Activated effector memory CD4-positive, alpha-beta T cell treated with anti-CD3 and anti-CD28 coated beads, Interleukin-2, amount 50 U/mL, for 16 hours (primary cell): ENCODE results near the gene GRM1.
"Not testable (repeated sequence)": the region's sequence is repeated elsewhere in the genome, so short reads cannot be mapped to it uniquely, and the experiment has no call there.

Source experiments
- DNase-seq: peaks from one replicate; pipeline ENCODE4 v3.0.0-alpha.2; 2020

The GRM1 gene

GRCh38 chr6:146200176-146200575 is 171.3 kb downstream of the GRM1 start:
- DNase-seq: no peak

GRCh38 chr6:146202570-146202969 is 173.7 kb downstream of the GRM1 start:
- DNase-seq: no peak

DNA sequence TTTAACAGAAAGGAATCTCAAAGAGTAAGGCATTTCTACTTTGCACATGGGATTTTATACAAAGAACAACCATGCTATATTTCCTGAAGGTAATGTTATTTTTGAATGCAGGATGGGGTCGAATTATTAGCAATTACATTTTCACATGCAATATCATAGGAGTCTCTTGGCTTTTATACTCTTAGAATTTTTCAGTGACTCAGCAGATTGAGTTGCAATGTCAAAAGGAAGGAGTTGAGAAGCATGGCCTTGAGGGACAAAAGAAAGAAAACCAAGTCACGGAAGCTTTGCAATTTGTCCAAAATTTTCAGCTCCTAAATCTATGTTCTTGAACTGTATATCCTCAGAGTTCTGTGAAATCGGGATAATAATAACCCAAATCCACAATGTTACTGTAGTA is 181.1 kb downstream of the GRM1 start:
- DNase-seq: no peak

DNA sequence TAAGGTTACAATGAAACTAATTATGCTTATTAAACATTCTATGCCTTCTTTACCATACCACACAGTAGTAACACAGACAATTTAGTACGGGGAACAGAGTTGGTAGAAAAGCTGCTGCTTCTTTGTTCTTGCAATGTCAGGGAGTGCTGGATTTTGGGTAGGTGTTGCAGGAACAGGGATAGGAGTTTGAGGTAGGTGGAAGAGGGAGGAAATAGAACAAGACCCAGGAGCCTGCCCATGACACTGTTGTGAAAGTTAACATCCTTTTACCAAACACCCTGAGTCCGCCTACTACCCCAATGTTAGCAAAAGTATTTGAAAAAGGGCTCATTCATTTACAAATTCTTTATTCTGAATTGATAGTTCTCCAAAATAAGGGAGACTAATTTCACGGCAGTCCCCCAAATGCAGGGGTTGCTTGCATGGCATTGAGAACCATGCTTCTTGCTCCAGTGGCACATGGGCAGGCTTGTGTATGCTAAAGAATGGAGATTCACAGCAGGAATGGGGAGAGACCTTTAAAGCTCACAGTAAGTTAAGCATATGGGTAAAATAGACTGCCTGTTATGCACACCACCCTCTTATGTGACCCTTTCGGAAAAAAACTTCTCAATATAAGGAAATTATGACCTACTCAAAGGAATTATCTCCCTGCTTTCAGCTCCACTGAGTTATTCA is 181.7 kb downstream of the GRM1 start:
- no peak for DNase-seq

DNA sequence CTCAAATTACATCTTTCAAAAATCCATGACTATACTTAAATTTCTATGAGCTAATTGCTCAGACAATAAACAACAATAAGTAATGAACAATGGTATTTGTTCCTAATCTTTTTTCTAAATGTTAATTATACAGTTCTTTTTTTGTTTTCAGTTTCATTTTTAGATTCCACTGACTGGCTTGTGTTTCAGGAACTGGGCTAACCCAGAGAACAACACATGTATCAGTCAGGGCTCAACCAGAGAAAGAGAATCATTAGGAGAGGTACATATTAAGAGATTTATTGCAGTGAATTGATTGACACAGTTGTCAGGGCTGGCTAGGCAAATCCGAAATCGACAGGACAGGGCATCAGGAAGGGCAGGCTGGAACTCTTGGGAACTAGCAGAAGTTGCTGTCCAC is 182.8 kb downstream of the GRM1 start:
- no peak for DNase-seq

DNA sequence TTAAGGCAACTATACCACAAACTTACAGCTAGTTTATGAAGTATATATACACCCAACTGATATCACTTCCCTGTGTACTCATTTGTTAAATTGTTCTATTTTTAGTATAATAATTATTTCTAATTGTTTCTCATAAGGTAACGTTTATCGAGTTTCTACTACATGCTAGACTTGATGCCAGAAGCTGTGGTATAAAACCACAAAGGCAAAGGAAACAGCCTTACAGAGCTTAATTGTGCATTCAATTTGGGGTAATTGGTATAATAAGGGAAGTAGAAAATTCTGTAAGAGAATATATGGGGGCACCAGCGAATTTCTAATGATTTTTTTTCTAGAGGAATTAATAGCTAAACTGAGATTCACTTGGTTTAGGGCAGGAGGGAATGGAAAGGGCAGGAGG is 183.9 kb downstream of the GRM1 start:
- DNase-seq: no peak

GRCh38 chr6:146219101-146219500 is 190.2 kb downstream of the GRM1 start:
- no peak for DNase-seq

- DNase-seq: no peak
These were observed 195.6 kb downstream of the GRM1 start for GRCh38 chr6:146224449-146224848.

DNA sequence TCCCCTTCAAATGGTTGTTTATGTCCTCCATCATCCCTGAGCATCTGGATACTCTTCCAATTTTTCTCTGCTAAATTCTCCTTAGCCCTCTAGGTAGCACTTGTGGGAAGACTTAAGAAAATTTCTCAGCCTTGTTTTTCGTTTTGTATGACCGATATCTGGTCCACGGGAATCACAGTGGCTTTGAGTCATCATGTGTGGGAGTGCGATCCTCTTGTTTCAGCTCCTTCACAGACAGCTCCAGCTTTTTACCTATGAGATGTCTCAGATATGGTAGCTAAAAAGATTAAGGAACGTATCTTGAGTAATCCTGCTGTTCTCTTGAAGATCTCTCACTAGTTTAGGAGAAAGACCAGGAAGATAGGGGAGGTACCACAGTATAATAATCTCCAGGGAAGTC is 196.1 kb downstream of the GRM1 start:
- DNase-seq: no peak

- DNase-seq: no peak
These were observed 211.5 kb downstream of the GRM1 start for GRCh38 chr6:146240322-146240721.

GRCh38 chr6:146240807-146241206 is 211.9 kb downstream of the GRM1 start:
- DNase-seq: no peak

DNA sequence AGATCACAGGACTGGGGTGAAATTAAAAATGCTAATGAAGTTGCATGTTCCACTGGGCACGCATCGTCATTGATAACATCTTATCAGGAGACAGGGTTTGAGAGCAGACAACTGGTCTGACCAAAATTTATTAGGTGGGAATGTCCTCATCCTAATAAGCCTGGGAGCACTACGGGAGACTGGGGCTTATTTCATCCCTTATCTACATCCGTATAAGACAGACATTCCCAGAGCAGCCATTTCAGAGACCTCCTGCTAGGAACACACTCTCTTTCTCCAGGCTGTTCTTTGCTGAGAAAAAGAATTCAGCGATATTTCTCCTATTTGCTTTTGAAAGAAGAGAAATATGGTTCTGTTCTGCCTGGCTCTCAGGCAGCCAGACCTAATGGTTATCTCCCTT is 214.8 kb downstream of the GRM1 start:
- not testable (repeated sequence) for DNase-seq

DNA sequence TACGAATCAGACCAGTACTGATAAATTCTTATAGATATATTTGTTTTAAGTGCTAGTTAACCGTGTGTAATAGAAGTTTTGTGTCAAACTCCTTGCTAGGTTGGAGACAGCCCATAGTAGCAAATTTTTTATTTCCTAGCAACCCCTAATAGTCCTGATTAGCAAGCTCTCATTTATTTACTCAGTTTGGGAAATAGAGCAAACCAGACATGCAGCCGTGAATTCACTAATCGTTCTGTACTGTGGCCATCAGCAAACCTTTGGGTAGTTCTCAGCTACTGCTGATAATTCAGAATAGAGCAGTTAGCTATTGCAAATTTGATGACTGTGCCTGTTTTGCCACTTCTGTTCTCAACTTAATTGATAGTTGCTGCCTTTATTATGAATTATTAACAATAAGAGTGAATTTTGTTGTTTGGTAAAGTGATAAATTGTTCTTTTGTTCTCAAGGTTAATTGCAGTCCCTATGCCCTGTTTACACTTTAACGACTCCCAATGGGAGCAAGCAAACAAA is 215.8 kb downstream of the GRM1 start:
- DNase-seq: no peak

- DNase-seq: no peak
These were observed 217.2 kb downstream of the GRM1 start for GRCh38 chr6:146246028-146246427.

GRCh38 chr6:146253691-146254090 is 224.8 kb downstream of the GRM1 start:
- DNase-seq: no peak

- DNase-seq: no peak
These were observed 229.3 kb downstream of the GRM1 start for GRCh38 chr6:146258206-146258605.

GRCh38 chr6:146260886-146261285 is 232.0 kb downstream of the GRM1 start:
- no peak for DNase-seq

GRCh38 chr6:146265056-146265455 is 236.2 kb downstream of the GRM1 start:
- no peak for DNase-seq

DNA sequence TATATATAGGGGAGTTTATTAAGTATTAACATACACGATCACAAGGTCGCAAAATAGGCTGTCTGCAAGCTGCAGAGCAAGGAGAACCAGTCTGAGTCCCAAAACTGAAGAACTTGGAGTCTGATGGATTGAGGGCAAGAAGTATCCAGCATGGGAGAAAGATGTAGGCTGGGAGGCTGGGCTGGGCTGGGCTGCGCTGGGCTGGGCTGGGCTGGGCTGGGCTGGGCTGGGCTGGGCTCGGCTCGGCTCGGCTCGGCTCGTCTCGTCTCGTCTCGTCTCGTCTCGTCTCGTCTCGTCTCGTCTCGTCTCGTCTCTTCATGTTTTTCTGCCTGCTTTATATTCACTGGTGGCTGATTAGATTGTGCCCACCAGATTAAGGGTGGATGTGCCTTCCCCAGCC is 238.6 kb downstream of the GRM1 start:
- no peak for DNase-seq

GRCh38 chr6:146267946-146268345 is 239.1 kb downstream of the GRM1 start:
- DNase-seq: no peak

DNA sequence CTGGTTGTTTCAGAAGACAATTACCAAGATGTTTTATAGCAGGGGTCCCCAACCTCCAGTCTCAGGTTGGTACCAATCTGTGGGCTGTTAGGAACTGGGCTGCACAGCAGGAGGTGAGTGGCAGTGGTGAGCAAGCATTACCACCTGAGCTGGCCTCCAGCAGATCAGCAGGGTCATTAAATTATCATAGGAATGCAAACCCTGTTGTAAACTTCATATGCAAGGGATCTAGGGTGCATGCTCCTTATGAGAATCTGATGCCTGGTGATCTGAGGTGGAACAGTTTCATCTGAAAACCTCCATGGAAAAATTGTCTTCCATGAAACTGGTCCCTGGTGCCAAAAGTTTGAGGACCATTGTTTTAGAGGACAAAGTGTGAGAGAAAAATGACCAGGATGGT is 240.6 kb downstream of the GRM1 start:
- no peak for DNase-seq

- DNase-seq: not testable (repeated sequence)
These were observed 242.3 kb downstream of the GRM1 start for GRCh38 chr6:146271163-146271562.

DNA sequence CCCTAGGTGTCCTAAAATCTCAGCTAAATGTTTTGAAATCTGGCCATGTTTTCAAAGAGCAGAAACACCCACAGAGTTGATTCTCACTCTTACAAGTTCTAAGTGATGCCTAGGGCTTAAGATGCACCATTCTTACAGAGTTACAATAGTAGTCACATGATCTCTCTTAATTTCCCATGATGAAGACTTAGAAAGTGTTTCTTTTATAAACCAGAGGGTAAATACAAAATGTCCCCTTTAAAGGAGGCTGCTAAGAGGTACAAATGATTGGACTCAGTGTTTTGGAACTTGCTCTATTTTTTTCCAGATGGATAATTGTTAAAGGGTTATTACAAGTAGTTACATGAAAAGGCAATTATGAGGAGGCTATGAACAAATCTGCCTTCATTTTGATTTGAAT is 244.6 kb downstream of the GRM1 start:
- no peak for DNase-seq

DNA sequence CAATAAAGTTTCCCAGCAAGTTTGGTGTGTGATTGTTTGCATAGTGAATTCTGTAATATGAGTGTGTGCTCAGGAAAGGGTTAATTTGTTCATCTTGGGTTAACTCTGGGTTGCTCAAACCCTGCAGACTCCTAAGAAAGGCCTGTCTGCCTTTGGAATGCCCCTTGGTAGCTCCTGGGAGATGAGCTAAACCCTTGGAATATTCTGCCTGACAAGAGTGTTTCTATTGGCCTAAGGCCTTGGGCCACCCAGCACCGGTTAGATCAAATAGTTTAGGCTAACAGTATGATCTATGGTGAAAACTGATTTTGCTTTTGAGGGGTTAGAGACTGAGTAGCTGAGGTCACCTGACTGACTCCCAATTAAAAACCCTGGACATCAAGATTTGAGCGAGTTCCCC is 248.3 kb downstream of the GRM1 start:
- no peak for DNase-seq

GRCh38 chr6:146281651-146282362 is 252.9 kb downstream of the GRM1 start:
- DNase-seq: no peak
